ENCODE measurements around the gene ATP1A3. TPM values are rescaled to one million over a fixed set of nuclear protein-coding genes. Genes with fewer than 3 reads are reported as not detected.
A peak's percentile ranks its signal among the peaks of the same experiment; 100 is the strongest.

Gene ATP1A3
- total RNA-seq, 1 experiment from 2014 or later = 34.7 TPM

DNA sequence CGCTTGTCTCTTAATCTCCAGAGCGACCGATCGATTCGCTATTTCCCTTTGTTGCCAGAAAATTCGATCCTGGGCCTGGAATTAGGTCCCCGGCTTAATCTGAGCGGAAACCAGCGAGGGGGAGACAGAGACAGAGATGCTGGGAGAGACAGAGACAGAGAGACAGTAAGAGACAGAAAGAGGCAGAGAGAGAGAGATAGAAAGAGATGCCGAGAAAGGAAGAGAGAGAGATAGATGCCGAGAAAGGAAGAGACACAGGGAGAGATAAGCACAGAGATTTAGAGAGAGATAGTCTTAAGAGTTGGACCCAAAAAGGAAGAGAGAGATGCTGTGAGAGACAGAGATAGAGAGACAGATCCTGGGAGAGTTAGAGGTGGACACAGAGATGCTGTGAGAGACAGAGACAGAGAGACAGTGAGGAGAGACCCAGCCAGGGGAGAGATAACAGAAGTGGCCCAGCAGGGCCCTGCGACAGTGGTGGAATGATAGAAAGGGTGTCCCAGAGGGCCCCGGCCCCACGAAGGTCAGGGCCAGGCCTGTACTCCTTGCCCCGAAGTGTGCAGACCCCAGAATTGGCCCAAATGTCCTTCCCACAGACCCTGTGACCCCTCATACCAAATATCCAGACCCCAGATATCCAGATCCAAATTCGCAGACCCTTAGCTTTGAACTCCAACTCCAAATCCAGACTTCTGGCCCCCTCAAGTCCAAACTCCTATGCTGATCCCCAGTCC is 67.1 kb downstream of the ATP1A3 start:
- no peak for DNase-seq (ENCODE audit: low read depth, low spot score)
- RAD21 ChIA-PET (ENCODE audit: low non-redundant PET in 1 of 2, low total read pairs in 2 of 2, uncharacterized antibody in 2 of 2, unreplicated experiment in 2 of 2) = no interaction called here
- POLR2A ChIA-PET = no interaction called here
- Histone ChIP-seq H3K9me3 (ENCODE audit: control insufficient read depth in 1 of 2, insufficient read depth in 1 of 2, low read depth in 1 of 2, low read length in 2 of 2) (no peaks in the 10 kb centered on the region), H3K79me2 (ENCODE audit: insufficient read depth, low read length) (no peaks in the 10 kb centered on the region), H2AFZ (ENCODE audit: low read depth, low read length, poor library complexity, severe bottlenecking) (no peak overlapping the region), H3K36me3 (ENCODE audit: control insufficient read depth in 1 of 2, insufficient read depth in 2 of 2, low read length in 2 of 2) (no peaks in the 10 kb centered on the region), H3K4me2 (ENCODE audit: low read length) (peak overlapping the region; percentile 96), H4K20me1 (ENCODE audit: insufficient read depth) (no peaks in the 10 kb centered on the region), H3K4me1 (ENCODE audit: control insufficient read depth in 1 of 2, insufficient read depth in 2 of 2, low read length in 2 of 2) (peaks cover 17 to 28% of the 10 kb centered on the region in 2 experiments), H3K9me2 (ENCODE audit: insufficient read depth) (no peaks in the 10 kb centered on the region), H3K27me3 (ENCODE audit: insufficient read depth, low read length) (no peaks in the 10 kb centered on the region), H3K9ac (ENCODE audit: low read length) (no peak overlapping the region), H3K27ac (ENCODE audit: low read depth, low read length) (no peak overlapping the region), H3K4me3 (replicated peaks in 1 of 2; ENCODE audit: low read depth in 1 of 2, low read length in 2 of 2) (no peak overlapping the region)
- CTCF ChIA-PET = interaction anchor here (1.6 kb wide), 1 partner anchor 39 kb away, joined by 4 read pairs; no protein-coding TSS in a partner anchor
- no TSS peak for BruUV-seq (replicated peaks)
- TF ChIP-seq, protein P1, sequence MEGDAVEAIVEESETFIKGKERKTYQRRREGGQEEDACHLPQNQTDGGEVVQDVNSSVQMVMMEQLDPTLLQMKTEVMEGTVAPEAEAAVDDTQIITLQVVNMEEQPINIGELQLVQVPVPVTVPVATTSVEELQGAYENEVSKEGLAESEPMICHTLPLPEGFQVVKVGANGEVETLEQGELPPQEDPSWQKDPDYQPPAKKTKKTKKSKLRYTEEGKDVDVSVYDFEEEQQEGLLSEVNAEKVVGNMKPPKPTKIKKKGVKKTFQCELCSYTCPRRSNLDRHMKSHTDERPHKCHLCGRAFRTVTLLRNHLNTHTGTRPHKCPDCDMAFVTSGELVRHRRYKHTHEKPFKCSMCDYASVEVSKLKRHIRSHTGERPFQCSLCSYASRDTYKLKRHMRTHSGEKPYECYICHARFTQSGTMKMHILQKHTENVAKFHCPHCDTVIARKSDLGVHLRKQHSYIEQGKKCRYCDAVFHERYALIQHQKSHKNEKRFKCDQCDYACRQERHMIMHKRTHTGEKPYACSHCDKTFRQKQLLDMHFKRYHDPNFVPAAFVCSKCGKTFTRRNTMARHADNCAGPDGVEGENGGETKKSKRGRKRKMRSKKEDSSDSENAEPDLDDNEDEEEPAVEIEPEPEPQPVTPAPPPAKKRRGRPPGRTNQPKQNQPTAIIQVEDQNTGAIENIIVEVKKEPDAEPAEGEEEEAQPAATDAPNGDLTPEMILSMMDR (IDR thresholded peaks at IDR 0.05 in 2 of 3, conservative IDR thresholded peaks at IDR 0.05 in 1 of 3; ENCODE audit: borderline replicate concordance in 1 of 3, insufficient read depth in 1 of 3, low read depth in 2 of 3, low read length in 2 of 3) = no peak
- TF ChIP-seq, protein P2, sequence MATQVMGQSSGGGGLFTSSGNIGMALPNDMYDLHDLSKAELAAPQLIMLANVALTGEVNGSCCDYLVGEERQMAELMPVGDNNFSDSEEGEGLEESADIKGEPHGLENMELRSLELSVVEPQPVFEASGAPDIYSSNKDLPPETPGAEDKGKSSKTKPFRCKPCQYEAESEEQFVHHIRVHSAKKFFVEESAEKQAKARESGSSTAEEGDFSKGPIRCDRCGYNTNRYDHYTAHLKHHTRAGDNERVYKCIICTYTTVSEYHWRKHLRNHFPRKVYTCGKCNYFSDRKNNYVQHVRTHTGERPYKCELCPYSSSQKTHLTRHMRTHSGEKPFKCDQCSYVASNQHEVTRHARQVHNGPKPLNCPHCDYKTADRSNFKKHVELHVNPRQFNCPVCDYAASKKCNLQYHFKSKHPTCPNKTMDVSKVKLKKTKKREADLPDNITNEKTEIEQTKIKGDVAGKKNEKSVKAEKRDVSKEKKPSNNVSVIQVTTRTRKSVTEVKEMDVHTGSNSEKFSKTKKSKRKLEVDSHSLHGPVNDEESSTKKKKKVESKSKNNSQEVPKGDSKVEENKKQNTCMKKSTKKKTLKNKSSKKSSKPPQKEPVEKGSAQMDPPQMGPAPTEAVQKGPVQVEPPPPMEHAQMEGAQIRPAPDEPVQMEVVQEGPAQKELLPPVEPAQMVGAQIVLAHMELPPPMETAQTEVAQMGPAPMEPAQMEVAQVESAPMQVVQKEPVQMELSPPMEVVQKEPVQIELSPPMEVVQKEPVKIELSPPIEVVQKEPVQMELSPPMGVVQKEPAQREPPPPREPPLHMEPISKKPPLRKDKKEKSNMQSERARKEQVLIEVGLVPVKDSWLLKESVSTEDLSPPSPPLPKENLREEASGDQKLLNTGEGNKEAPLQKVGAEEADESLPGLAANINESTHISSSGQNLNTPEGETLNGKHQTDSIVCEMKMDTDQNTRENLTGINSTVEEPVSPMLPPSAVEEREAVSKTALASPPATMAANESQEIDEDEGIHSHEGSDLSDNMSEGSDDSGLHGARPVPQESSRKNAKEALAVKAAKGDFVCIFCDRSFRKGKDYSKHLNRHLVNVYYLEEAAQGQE (IDR thresholded peaks at IDR 0.05; ENCODE audit: low read depth) = no peak
- TF ChIP-seq YY1 (IDR thresholded peaks at IDR 0.05; ENCODE audit: extremely low read depth, insufficient replicate concordance, low read depth, low read length) (no peak), ZFX (IDR thresholded peaks at IDR 0.05) (no peak)
- TF ChIP-seq, protein P3, sequence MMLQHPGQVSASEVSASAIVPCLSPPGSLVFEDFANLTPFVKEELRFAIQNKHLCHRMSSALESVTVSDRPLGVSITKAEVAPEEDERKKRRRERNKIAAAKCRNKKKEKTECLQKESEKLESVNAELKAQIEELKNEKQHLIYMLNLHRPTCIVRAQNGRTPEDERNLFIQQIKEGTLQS (IDR thresholded peaks at IDR 0.05) = no peak
- ATAC-seq = no peak
- intact Hi-C loops (cut with micrococcal nuclease) = loop anchor here (5.0 kb wide), 1 partner anchor 45 kb away; the partner anchor contains the start of gene ARHGEF1
